H9 (cell line): Measurements from ENCODE around the gene NEK11. TPM values are rescaled to one million over a fixed set of nuclear protein-coding genes. Genes with fewer than 3 reads are reported as not detected.

Experiments used
- DNase-seq: peaks from one replicate; pipeline ENCODE4 v3.0.0-alpha.2; 2017
- H2AFZ ChIP-seq: one replicate; pipeline ENCODE4 v1.6.1; 2013; ENCODE audit warnings: mild to moderate bottlenecking, low read length, control low read depth, moderate library complexity
- H2AK5ac ChIP-seq: 2 replicates; pipeline ENCODE4 v1.6.1; 2013; ENCODE audit warnings: low read length, control low read depth, mixed read lengths; ENCODE audit not compliant: insufficient read length
- H2BK120ac ChIP-seq: one replicate; pipeline ENCODE4 v1.6.1; 2013; ENCODE audit warnings: low read depth, mild to moderate bottlenecking, low read length, control low read depth, inconsistent platforms; ENCODE audit not compliant: poor library complexity, severe bottlenecking
- H2BK12ac ChIP-seq: 2 replicates; pipeline ENCODE4 v1.6.1; 2013; ENCODE audit warnings: low read length, control low read depth, mixed read lengths, low read depth; ENCODE audit not compliant: insufficient read length
- H2BK15ac ChIP-seq: 2 replicates; pipeline ENCODE4 v1.6.1; 2013; ENCODE audit warnings: low read depth, low read length, control low read depth
- H2BK20ac ChIP-seq: one replicate; pipeline ENCODE4 v1.6.1; 2013; ENCODE audit warnings: low read depth, mild to moderate bottlenecking, low read length, control low read depth, inconsistent platforms; ENCODE audit not compliant: poor library complexity, severe bottlenecking
- H2BK5ac ChIP-seq: 2 replicates; pipeline ENCODE4 v1.6.1; 2013; ENCODE audit warnings: low read length, control low read depth, mixed read lengths; ENCODE audit not compliant: insufficient read length
- H3K14ac ChIP-seq: 2 replicates; pipeline ENCODE4 v1.6.1; 2013; ENCODE audit warnings: low read length, control low read depth; ENCODE audit not compliant: insufficient read depth
- H3K18ac ChIP-seq: 2 replicates; pipeline ENCODE4 v1.6.1; 2013; ENCODE audit warnings: low read depth, mild to moderate bottlenecking, mixed read lengths, low read length, control low read depth; ENCODE audit not compliant: insufficient read length
- H3K23ac ChIP-seq: 2 replicates; pipeline ENCODE4 v1.6.1; 2013; ENCODE audit warnings: low read length, control low read depth, mixed read lengths, low read depth; ENCODE audit not compliant: insufficient read length
- H3K23me2 ChIP-seq: 2 replicates; pipeline ENCODE4 v1.6.1; 2013; ENCODE audit warnings: low read depth, mild to moderate bottlenecking, mixed read lengths, low read length, control low read depth; ENCODE audit not compliant: insufficient read length, poor library complexity, severe bottlenecking
- H3K27ac ChIP-seq: 2 replicates; pipeline ENCODE4 v1.5.1; 2013; ENCODE audit warnings: low read length, control low read depth, mixed read lengths, low read depth; ENCODE audit not compliant: insufficient read length
- H3K27me3 ChIP-seq: 2 replicates; pipeline ENCODE4 v1.6.1; 2013; ENCODE audit warnings: low read length, control low read depth, inconsistent platforms; ENCODE audit not compliant: insufficient read depth
- H3K4ac ChIP-seq: 2 replicates; pipeline ENCODE4 v1.6.1; 2013; ENCODE audit warnings: low read depth, mild to moderate bottlenecking, control low read depth, inconsistent platforms, low read length, moderate library complexity
- H3K4me1 ChIP-seq: 2 replicates; pipeline ENCODE4 v1.6.1; 2013; ENCODE audit warnings: low read length, control low read depth, inconsistent platforms; ENCODE audit not compliant: insufficient read depth
- H3K4me2 ChIP-seq: 2 replicates; pipeline ENCODE4 v1.6.1; 2013; ENCODE audit warnings: low read length, control low read depth, mixed read lengths; ENCODE audit not compliant: insufficient read length, insufficient read depth
- H3K56ac ChIP-seq: 2 replicates; pipeline ENCODE4 v1.6.1; 2013; ENCODE audit warnings: low read depth, mild to moderate bottlenecking, mixed read lengths, low read length, control low read depth; ENCODE audit not compliant: insufficient read length
- H3K79me1 ChIP-seq: 2 replicates; pipeline ENCODE4 v1.6.1; 2013; ENCODE audit warnings: low read depth, mild to moderate bottlenecking, moderate library complexity, low read length, control low read depth, inconsistent platforms; ENCODE audit not compliant: insufficient read depth, poor library complexity, severe bottlenecking
- H3K79me2 ChIP-seq: 2 replicates; pipeline ENCODE4 v1.6.1; 2013; ENCODE audit warnings: low read length, control low read depth, inconsistent platforms; ENCODE audit not compliant: insufficient read depth
- H3K9ac ChIP-seq: 2 replicates; pipeline ENCODE4 v1.6.1; 2013; ENCODE audit warnings: low read length, control low read depth, mixed read lengths; ENCODE audit not compliant: insufficient read length; ENCODE audit errors: extremely low read depth
- H3K9me3 ChIP-seq: one replicate; pipeline ENCODE4 v1.6.1; 2013; ENCODE audit warnings: low read depth, low read length, inconsistent platforms; ENCODE audit not compliant: control insufficient read depth
- H3T11ph ChIP-seq: one replicate; pipeline ENCODE4 v1.6.1; 2013; ENCODE audit warnings: mild to moderate bottlenecking, low read length, control low read depth, inconsistent platforms
- H4K20me1 ChIP-seq: one replicate; pipeline ENCODE4 v1.6.1; 2013; ENCODE audit not compliant: control insufficient read depth, insufficient read length, insufficient read depth
- H4K5ac ChIP-seq: 2 replicates; pipeline ENCODE4 v1.6.1; 2013; ENCODE audit warnings: low read depth, mild to moderate bottlenecking, mixed read lengths, low read length, control low read depth; ENCODE audit not compliant: insufficient read length
- H4K8ac ChIP-seq: replicated peaks from 2 replicates; pipeline ENCODE4 v1.6.1; 2013; ENCODE audit warnings: low read length, control low read depth, mixed read lengths, low read depth; ENCODE audit not compliant: insufficient read length
- H4K91ac ChIP-seq: 2 replicates; pipeline ENCODE4 v1.6.1; 2013; ENCODE audit warnings: low read depth, mild to moderate bottlenecking, moderate library complexity, mixed read lengths, low read length, control low read depth; ENCODE audit not compliant: insufficient read length
- H3K27ac Mint-ChIP-seq, 3 experiments: 2 replicates in 2 of 3; 3 replicates in 1 of 3; pipeline ENCODE4 v1.8.0; 2020 to 2021; ENCODE audit warnings: mixed read lengths in 3 of 3, mild to moderate bottlenecking in 1 of 3, moderate library complexity in 1 of 3
- H3K27me3 Mint-ChIP-seq: 2 replicates; pipeline ENCODE4 v1.8.0; 2021; ENCODE audit warnings: low read depth, mild to moderate bottlenecking, moderate library complexity, mixed read lengths
- H3K36me3 Mint-ChIP-seq, 3 experiments: 2 replicates in 2 of 3; 3 replicates in 1 of 3; pipeline ENCODE4 v1.8.0; 2020 to 2021; ENCODE audit warnings: low read depth in 3 of 3, mixed read lengths in 3 of 3; ENCODE audit not compliant: insufficient read depth in 1 of 3
- H3K4me1 Mint-ChIP-seq, 2 experiments: 2 replicates each; pipeline ENCODE4 v1.8.0; 2020; ENCODE audit warnings: mixed read lengths in 2 of 2
- H3K4me3 Mint-ChIP-seq, 2 experiments: 2 replicates in 1 of 2; 3 replicates in 1 of 2; pipeline ENCODE4 v1.8.0; 2020 to 2021; ENCODE audit warnings: mild to moderate bottlenecking in 2 of 2, mixed read lengths in 2 of 2, moderate library complexity in 1 of 2
- H3K9me3 Mint-ChIP-seq, 2 experiments: 2 replicates in 1 of 2; 3 replicates in 1 of 2; pipeline ENCODE4 v1.8.0; 2020; ENCODE audit warnings: mild to moderate bottlenecking in 2 of 2, mixed read lengths in 2 of 2, moderate library complexity in 1 of 2
- CTCF ChIP-seq: fragments of 200-600 bp; sonication (generic); conservative IDR thresholded peaks from 3 replicates; pipeline ENCODE4 v1.8.0; 2021; ENCODE audit warnings: antibody characterized with exemption, mild to moderate bottlenecking
- WGBS: extraction: QIAGEN DNeasy Blood & Tissue Kit; methylation state at CpG from one replicate; pipeline ENCODE4 v1.1.7; 2013; ENCODE audit warnings: missing lambda C conversion rate, low lambda C conversion rate, mixed read lengths; ENCODE audit not compliant: insufficient read length; ENCODE audit errors: extremely low coverage; 5-methylcytosine and 5-hydroxymethylcytosine counted together
- total RNA-seq: library from RNA; stranded (reverse); gene quantifications from 2 replicates; pipeline ENCODE4 v1.2.1, GENCODE V29; 2021

Gene NEK11
- total RNA-seq, 1 experiment from 2014 or later: 2.5 TPM

- H3K27me3 Mint-ChIP-seq: no peaks in the 10 kb centered on the region
- no peak overlapping the region for H4K91ac ChIP-seq
- no peaks in the 10 kb centered on the region for H3K23me2 ChIP-seq
- no peak overlapping the region for H3K9ac ChIP-seq
- H3K36me3 Mint-ChIP-seq: no peaks in the 10 kb centered on the region
- no peaks in the 10 kb centered on the region for H3K9me3 ChIP-seq
- no peak overlapping the region for H2BK120ac ChIP-seq
- no peaks in the 10 kb centered on the region for H3K79me1 ChIP-seq
- H2BK12ac ChIP-seq: no peak overlapping the region
- no peak overlapping the region for H2AFZ ChIP-seq
- no peak overlapping the region for H3K23ac ChIP-seq
- H3K27me3 ChIP-seq: no peaks in the 10 kb centered on the region
- H3K56ac ChIP-seq: no peak overlapping the region
- H2BK15ac ChIP-seq: no peak overlapping the region
- no peak overlapping the region for H2AK5ac ChIP-seq
- DNase-seq: no peak
- no peak overlapping the region for H3T11ph ChIP-seq
- H3K4me1 Mint-ChIP-seq: no peaks in the 10 kb centered on the region
- no peak overlapping the region for H4K5ac ChIP-seq
- H3K27ac Mint-ChIP-seq: no peak overlapping the region
- no peak for TF ChIP-seq CTCF
- no CpG with 5 or more reads among the region's 5 CpGs for WGBS
- H3K4me2 ChIP-seq: no peak overlapping the region
- H3K14ac ChIP-seq: no peak overlapping the region
- H4K20me1 ChIP-seq: no peaks in the 10 kb centered on the region
- H2BK20ac ChIP-seq: no peak overlapping the region
- no peak overlapping the region for H3K4ac ChIP-seq
- no peak overlapping the region for H3K4me3 Mint-ChIP-seq
- no peaks in the 10 kb centered on the region for H3K9me3 Mint-ChIP-seq
- no peaks in the 10 kb centered on the region for H3K79me2 ChIP-seq
- no peaks in the 10 kb centered on the region for H3K4me1 ChIP-seq
- H2BK5ac ChIP-seq: no peak overlapping the region
- H3K18ac ChIP-seq: no peak overlapping the region
- no peak overlapping the region for H3K27ac ChIP-seq
- no peak overlapping the region for H4K8ac ChIP-seq
Measured at GRCh38 chr3:131233900-131234668, 207.4 kb downstream of the NEK11 start.
